ENCODE data around the gene TMEM204.

The TMEM204 gene

DNA sequence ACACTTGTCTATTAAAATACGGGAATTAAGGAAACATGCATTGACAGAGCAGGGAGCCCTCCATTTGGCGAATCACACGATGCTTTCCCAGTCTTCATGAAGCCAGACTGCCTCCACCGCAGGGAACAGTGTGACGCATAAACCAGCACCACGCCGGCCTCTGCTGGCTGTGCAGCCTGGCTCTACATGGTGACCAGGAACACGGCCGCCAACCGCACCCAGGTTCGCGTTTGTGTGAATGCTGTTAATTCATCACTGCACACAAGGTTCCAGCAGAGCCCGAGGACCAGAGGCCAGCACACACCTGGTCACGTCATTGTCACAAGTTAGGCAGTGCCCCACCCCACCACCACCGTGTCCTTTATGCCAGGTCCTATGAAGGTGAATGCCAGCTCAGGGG, 26.7 kb downstream of the TMEM204 start:
- DNase-seq: no peak

DNA sequence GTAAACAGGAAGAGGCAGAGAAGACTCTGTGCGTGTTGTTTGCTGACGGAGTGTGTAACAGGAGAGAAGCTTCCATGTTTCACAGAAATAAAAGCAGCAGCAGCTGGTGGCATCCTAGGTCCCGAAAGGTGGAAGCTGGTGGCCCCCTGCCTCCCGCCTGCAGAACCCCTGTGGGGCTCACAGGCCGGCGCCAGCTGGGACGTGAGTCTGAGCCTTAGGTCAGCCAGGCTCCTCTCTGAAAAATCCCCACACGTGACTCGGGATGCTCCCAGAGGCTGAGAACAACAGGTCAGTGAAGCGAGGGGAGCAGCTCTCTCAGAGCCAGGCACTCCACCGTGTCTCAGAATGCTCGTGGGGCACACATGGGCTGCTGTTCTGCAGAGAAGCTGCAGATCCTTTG, 27.4 kb downstream of the TMEM204 start:
- DNase-seq: no peak

DNA sequence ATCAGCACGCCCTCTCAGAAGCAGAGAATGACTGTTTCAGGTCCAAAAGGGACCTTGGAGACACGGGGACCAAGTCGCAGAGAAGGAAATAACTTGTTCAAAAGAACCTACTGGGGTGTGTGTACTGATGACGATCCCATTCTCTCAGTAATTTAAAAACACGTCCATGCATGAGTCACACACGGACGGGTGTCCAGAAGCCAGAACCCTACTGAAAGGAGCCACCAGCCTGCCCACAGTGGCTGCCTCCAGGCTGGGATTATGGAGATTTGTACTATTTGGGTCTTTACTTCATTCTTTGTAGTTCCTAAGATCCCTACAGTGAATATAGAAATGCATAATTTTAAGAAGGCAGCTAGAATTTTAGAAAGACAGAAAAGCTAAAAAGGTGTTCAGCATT, 27.8 kb downstream of the TMEM204 start:
- no peak for DNase-seq

DNA sequence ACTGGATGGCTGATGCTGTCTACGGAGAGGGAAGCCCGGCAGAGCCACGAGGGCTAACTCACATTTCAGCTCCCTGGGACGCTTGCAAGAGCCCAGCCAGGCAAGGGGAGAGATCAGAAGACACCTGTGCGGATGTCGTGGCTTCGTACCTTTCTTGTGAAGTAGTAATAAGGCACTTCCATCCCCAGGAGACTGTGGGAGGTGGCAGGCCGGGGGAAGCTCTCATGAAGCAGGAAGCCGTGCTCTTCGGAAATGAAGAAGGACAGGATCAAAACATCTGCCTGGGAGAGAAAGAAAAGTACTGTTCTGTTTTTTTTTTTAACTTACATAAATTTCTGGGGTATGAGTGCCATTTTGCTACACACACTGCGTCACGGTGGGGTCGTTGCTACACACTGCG, 28.4 kb downstream of the TMEM204 start:
- DNase-seq: no peak

DNA sequence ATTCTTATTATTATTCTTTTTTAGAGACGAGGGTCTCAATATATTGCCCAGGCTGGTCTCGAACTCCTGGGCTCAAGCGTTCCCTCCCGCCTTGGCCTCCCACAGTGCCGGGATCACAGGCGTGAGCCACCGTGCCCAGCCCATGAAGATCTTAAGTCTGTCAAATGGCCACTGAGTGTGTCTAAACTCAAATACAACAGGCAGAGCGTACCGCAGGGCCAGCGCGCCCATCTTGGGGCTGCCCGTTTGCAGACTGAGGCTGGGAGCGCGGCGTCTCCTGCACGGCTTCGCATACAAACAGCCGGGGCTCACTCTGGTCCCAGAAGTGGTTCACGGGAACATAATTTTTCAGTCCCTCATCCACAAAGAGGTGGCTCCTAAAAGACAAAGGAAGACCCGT, 30.3 kb downstream of the TMEM204 start:
- DNase-seq: no peak

DNA sequence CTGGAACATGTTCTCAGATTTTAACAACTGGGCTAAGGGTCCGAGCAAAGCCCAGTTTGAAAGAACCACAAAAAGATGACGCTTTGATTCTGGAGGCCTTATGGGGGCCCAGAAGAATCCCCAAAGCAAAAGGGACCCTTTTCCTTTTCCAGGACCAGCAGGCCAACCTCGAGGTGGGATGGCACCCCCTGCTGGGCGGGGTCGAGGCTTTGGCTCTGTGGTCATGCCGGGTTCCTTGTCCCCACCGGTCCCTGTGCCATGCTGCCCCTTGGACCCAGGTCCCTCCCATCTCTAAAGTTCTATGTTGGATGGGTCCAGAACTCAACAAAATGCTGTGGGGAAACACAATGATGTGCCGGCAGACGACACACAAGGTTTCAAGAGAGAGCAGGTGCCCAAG, 30.9 kb downstream of the TMEM204 start:
- DNase-seq: peak in 2 of 3 donors; percentile 20 to 44

DNA sequence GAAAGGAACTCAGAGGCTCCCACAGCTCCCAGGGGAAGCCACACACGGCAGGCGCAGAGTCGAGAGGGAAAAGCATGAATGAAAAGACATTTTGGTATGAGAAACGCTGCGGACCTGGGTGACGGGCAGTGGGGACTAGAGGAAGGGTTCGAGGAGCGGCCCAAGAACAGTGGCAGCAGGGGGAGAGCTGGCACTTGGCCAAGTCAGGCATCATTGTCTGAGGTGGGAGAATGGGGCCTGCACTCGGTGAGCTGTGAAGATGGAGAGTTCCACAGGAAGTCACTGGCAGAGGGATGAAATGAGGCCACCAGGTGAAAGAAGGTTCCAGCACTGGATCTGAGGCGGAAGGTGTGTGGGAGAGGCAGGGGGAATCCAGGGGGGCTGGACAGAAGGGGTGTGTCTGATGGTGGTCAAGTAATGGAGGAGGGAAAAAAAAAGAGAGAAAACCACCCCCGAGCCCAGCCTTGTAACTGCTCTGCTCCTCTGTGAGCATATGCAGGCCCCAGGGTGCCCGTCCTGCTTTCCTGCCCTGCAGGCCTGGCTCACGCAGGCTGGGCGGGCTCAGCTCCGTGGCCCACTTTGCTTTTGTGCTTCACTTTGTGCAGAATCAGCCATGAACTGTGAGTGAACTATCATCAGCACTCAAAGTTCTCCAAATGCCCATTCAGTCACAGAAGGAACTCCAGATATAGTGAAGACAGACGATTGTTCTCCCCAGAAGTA, 31.8 kb downstream of the TMEM204 start:
- no peak for DNase-seq

DNA sequence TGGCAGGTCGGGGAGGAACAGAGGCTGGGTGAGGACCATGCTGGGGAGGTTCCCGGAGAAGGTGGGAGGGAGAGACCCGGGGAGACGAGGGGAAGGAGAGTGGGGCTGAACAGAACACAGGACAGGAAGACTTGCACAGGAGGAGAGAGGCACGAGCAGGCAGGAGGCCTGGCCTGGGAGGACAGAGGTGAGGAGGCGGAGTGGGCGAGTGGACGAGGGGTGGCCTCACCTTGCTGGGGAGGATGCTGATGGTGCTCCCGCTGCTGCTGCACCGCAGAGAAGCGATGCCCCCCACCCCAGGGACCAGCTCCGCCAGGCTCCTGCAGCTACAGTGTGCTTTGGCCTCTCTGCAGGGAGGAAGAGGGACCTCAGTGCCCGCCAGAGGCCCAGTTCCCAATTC, 34.5 kb downstream of the TMEM204 start:
- no peak for DNase-seq

DNA sequence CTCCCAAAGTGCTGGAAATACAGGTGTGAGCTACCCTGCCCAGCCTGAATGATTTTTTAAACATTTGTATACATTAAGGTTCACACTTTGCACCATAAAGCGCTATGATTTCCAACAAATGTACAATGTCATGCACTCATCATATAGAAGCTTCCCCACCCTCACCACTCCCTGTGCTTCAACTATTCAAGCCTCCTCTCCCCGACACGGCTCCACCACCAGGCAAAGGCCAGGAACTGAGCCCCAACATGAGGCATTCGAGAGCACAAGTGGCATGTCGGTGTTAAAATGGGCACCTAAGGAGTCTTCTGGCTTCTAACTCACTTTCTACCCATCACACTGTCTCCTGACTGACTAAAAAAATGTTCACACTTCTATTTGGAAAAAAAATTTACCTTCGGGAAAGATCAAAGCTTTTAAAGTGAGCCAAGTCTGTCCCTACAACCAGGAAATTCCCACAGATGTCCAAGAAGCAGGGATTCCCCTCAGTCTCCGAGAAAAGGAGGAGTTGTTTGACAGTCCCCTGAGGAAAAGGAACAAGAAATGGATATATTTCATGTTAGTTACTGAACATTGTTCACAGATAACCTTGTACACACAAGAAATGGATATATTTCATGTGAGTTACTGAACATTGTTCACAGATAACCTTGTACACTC, 37.7 kb downstream of the TMEM204 start:
- DNase-seq: no peak

DNA sequence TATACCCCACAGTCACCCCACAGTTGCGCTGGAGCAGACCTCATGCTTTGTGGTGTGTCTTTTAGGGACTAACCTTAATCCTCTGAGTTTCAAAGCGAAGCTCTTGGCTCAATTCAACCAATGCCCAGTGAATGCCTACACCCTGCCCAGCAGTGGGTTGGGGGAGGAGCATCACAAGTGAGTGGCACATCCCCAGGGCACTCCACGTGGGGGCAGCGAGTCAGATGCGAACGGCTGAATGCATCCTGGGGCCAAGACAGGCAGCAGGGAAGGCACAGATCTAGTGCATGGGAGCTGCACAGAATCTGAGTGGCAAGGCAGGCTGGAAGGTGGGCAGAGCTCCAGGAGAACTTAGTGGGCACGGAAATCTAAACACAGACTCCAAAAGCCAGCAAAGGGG, 39.2 kb downstream of the TMEM204 start:
- no peak for DNase-seq

DNA sequence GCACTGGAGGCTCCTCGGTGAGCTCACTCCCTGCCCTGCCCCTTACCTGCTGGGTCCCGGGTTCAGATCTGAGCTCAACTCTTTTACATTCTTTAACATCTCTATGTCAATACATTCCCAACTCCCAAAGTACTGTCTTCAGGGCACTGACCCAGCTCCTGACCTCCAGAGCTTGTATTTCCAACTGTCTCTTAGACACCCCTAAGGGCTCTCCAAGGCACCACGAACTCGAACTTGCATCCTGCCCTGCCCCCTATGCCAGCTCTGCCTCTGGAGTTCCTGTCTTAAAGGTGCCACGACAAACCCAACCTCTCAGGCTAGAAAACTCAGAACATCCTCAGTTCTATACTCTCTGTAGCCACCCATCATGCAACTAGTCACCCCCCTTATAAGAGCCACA, 39.8 kb downstream of the TMEM204 start:
- DNase-seq: no peak

DNA sequence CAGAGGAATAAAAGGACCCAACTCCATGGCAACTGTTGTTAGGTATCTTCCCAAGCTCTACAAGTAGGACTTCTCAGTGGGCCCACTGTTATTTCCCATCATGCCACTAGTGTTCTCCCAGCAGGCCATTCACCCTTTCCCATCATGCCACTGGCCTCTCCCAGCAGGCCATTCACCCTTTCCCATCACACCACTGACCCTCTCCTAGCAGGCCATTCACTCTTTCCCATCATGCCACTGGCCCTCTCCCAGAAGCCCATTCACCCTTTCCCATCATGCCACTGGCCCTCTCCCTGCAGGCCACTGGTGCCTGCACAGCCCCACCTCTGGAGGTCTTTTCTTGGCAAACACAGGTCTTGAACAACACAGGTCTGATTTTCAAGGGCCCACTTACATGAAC, 42.1 kb downstream of the TMEM204 start:
- DNase-seq: no peak

DNA sequence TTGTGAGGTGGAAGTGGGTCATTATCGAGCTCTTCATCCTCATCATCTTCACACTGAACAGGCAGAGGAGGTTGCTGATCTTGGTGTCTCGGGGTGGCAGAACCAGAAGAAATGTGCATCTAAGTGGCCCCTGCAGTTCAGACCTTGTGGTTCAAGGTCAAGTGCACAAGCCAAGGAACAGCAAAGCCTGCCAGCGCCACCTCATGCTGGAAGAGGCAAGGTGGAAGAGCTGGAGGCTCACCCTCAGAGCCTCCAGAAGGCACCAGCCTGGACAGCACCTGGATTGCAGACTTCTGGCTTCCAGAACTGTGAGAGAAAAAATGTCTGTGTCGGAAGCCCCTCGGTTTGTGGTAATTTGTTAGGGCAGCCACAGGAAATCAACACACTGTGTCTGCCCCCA, 45.7 kb downstream of the TMEM204 start:
- no peak for DNase-seq

DNA sequence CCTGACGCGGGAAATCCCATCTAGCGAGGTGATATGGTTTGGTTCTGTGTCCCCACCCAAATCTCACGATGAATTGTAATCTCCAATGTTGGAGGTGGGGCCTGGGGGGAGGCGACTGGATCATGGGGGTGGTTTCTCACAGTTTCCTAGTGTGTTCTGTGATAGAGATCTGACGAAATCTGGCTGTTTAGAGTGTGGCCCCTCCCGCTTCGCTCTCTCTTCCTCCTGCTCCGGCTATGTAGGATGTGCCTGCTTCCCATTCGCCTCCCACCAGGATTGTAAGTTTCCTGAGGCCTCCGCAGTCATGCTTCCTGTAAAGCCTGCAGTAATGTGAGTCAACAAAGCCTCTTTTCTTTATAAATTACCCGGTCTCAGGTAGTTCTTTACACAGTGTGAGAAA, 46.8 kb downstream of the TMEM204 start:
- DNase-seq: peak in 2 of 3 donors; percentile 11

DNA sequence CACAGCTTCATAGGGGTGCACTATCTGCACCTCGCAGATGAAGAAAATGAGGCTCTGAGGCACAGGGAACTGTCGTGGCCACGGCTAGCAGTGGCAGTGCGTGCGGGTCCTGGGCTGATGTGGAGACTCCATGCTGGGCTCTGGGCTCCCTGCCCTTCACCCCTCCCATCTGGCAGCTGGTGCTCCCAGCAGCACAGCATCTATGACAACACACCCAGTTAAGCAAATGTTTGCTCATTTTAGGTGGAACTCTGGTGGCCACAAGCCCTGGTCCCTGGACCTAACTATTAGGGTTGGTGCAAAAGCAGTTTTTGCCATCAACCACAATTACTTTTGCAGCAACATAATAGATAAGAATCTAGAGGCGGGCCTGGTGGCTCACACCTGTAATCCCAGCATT, 47.5 kb downstream of the TMEM204 start:
- DNase-seq: no peak

DNA sequence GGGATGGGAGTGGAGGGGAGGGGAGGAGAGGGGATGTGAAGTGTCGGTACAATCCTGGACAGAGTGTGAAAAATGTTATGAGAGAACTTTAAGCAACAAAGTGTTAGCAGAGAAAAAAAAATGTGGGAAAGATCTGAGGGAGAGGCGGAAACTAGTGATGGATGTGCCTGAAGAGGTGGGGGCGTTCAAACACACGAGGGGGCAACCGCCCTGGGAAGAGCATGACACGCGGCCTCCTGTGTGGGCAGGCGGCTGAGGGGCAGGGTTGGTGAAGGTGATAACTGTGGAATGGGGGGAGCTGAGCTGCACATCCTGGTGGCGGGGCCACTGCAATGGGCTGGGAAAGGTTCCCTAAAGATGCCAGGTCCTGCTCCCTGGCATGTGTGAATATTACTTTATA, 48.3 kb downstream of the TMEM204 start:
- DNase-seq: no peak

DNA sequence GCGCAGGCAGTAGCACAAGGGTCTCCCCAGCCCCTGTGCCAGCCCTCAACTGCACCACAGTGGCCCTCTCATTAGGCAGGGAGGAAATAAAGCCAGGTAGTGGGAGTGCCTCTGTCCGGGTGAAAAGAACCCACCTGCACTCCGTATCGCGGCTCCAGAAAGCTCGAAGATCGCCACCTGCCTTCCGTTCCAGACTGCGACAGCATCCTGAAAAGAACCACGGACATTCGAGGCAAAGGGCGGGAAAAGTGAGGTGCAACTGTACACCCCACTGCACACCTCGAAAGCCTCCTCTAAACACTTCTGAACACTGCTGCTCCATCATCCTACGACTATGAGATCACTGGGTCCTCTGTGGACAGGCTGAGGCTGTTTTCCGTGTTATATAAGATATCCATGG, 49.7 kb downstream of the TMEM204 start:
- DNase-seq: no peak

DNA sequence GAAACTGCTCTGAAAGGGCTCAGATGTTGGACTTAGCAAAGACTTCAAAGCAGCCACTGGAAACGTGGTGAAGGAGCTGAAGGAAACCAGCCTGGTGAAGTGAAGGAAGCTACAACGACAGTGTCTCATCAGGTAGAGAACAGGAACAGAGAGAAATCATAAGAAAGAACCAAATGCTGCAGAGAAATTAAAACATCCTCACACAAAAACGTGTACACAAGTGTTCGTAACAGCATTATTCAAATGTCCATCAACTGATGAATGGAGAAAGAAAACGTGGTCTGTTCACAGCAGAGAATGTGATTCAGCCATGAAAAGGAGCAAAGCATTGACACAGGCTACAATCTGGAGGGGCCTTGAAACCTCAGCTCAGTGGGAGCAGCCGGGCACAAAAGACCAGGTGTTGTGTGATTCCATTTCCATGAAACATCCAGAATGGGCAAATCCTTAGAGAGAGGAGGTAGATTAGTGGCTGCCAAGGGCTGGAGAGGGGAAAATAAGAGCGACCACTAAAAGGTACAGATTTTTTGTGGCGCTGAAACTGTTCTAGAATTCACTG, 51.5 kb downstream of the TMEM204 start:
- no peak for DNase-seq

DNA sequence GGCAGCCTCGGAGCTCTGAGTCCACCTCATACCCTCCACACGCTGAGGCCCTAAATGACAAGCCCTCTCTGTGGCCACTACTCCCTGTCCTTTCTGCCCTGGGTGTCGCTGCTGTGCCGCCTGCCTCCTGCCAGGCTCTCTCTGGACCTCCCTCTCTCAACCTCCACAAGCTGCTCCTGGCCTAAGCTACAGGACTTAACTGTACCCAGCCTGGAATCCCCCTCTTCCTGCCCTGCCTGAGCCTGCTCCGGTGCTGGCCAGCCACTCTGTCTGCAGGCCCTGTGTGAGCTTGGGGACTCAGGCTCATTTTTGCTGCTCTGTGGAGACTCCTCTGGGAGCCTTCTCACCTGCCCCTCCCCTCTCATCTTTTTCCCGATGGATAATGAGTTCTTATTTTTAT, 56.9 kb downstream of the TMEM204 start:
- no peak for DNase-seq

DNA sequence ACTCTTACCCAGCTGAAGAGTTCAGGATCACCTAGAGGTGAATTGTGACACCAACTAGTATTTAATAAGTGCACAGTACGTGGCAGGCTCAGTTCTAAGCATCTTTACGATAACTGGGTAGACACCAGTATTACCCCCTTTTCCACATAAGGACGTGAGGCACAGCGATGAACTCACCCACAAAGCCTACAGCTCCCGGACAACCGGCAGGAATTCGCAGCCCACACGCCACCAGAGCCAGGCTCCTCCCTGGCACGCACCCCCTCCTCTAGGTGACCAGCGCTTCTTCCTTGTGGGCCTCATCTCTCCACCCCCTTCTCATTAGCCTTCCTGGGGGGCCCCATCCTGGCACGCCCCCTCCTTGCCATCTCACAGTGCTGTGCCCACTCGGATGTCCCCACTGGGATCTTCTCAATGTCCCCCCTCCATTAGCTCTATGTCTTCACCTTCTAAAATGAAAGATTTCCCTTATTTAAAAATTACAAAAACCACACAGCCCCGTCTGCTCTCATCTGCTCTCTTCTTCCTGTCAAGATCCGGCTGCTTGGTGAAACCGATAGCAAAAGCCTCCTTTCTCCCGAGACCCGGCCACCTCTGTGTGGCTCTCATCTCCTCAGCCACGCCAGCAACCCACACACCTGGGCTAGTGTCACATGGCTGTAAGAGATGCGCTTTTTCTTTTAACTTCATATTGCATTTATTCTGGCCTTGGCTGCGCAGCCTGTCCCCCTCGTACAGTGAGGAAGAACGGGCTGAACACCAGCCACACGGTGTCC, 57.7 kb downstream of the TMEM204 start:
- no peak for DNase-seq

DNA sequence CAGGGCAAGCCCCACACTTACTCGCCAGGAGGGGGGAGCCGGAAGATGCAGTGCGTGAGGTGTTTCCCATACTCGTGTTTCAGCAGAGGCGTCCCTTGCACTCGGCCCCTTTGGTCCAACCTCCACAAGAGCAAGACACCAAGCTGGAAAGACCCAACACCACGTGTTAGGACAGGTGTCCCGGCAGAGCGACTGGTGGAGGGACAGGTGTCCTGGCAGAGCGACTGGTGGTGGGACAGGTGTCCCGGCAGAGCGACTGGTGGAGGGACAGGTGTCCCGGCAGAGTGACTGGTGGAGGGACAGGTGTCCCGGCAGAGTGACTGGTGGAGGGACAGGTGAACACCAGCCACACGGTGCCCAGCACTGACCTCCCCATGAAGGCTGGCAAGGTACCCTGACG, 59.0 kb downstream of the TMEM204 start:
- DNase-seq: no peak

DNA sequence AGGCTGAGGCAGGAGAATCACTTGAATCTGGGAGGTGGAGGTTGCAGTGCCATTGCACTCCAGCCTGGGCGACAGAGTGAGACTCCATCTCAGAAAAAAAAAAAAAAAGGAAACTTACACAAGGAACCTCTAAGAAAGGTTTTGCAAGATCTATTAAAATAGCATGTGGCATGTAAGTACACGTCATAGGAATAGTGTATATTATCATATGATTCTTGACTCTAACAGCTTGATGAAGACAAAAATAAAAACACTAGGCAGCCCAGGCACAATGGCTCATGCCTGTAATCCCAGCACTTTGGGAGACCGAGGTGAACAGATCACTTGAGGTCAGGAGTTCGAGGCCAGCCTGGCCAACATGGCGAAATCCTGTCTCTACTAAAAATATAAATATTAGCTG, 62.0 kb downstream of the TMEM204 start:
- peak; percentile 27 to 74 (median 63) for DNase-seq

DNA sequence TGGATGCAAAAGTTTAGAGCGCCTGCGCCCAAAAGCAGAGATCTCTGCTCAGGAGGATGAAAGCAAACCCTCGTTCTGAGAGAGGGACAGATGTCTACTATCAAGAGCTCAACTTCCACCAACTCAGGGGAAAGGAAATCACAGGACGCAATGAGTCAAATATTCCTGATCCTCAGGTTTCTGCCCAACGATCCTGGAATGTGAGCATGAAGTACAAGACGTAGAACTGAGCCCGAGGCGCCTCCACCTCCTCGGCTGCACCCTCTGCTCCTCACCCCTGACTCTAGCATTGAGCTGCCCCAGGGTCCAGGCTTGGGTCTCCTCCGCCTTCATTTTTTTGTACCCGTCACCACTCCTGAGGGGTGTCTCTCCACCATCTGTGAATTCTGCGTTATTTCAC, 63.0 kb downstream of the TMEM204 start:
- no peak for DNase-seq

DNA sequence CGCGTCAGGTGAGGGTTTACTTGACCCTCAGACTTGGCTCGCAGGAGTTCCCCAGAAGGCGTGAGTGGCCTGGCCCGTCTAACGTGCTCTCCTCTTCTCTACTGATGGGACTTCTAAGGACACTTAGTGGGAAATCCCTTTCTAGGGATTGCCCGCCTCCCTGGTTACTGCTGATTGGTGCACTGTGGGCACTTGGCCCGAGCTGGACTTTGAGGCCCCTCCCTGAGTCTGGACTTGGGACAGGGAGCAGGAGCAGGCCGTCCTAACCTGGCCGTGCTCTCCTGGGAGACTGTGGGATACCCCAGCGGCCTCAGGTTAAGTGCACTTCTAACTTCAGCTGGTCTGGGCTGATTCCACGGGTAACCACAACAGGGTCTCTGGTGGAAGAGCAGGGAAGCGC, 63.7 kb downstream of the TMEM204 start:
- DNase-seq: no peak
